ENCODE results near the gene PXK.

The PXK gene

GRCh38 chr3:58345457-58345856 is 12.8 kb downstream of the PXK start:
- Histone ChIP-seq H3K4me1 (ENCODE audit: control insufficient read depth in 1 of 2, insufficient read depth in 2 of 2, low read length in 2 of 2) (peaks cover 8 to 26% of the 10 kb centered on the region in 2 donors), H3K9me3 (ENCODE audit: control insufficient read depth in 1 of 2, low read length in 2 of 2) (no peaks in the 10 kb centered on the region), H3K36me3 (ENCODE audit: control insufficient read depth in 1 of 2, insufficient read depth in 2 of 2, low read length in 2 of 2) (no peaks in the 10 kb centered on the region), H3K27me3 (ENCODE audit: control insufficient read depth in 1 of 2, insufficient read depth in 2 of 2, low read length in 2 of 2) (no peaks in the 10 kb centered on the region), H3K4me3 (ENCODE audit: low read depth in 1 of 2, low read length in 2 of 2) (no peak overlapping the region), H3K9ac (ENCODE audit: low read depth in 1 of 2, low read length in 2 of 2) (no peak overlapping the region), H3K27ac (ENCODE audit: low read depth, low read length) (no peak overlapping the region)

- H3K9ac ChIP-seq (ENCODE audit: low read depth in 1 of 2, low read length in 2 of 2), result no peak overlapping the region
- H3K36me3 ChIP-seq (ENCODE audit: control insufficient read depth in 1 of 2, insufficient read depth in 2 of 2, low read length in 2 of 2), result no peaks in the 10 kb centered on the region
- peaks cover 8 to 27% of the 10 kb centered on the region in 2 donors for H3K4me1 ChIP-seq (ENCODE audit: control insufficient read depth in 1 of 2, insufficient read depth in 2 of 2, low read length in 2 of 2)
- H3K9me3 ChIP-seq (ENCODE audit: control insufficient read depth in 1 of 2, low read length in 2 of 2), result no peaks in the 10 kb centered on the region
- H3K27me3 ChIP-seq (ENCODE audit: control insufficient read depth in 1 of 2, insufficient read depth in 2 of 2, low read length in 2 of 2), result no peaks in the 10 kb centered on the region
- no peak overlapping the region for H3K27ac ChIP-seq (ENCODE audit: low read depth, low read length)
- no peak overlapping the region for H3K4me3 ChIP-seq (ENCODE audit: low read depth in 1 of 2, low read length in 2 of 2)
These were observed 13.7 kb downstream of the PXK start for GRCh38 chr3:58346368-58346767.

GRCh38 chr3:58347984-58348383 is 15.3 kb downstream of the PXK start:
- no peak overlapping the region for H3K27ac ChIP-seq (ENCODE audit: low read depth, low read length)

GRCh38 chr3:58349792-58350626 is 17.3 kb downstream of the PXK start:
- no peaks in the 10 kb centered on the region for H3K27me3 ChIP-seq (ENCODE audit: control insufficient read depth in 1 of 2, insufficient read depth in 2 of 2, low read length in 2 of 2)
- no peak overlapping the region for H3K27ac ChIP-seq (ENCODE audit: low read depth, low read length)
- peaks cover 0 to 23% of the 10 kb centered on the region in 2 donors for H3K4me1 ChIP-seq (ENCODE audit: control insufficient read depth in 1 of 2, insufficient read depth in 2 of 2, low read length in 2 of 2)
- H3K4me3 ChIP-seq (ENCODE audit: low read depth in 1 of 2, low read length in 2 of 2), result no peak overlapping the region
- H3K36me3 ChIP-seq (ENCODE audit: control insufficient read depth in 1 of 2, insufficient read depth in 2 of 2, low read length in 2 of 2), result no peaks in the 10 kb centered on the region
- no peaks in the 10 kb centered on the region for H3K9me3 ChIP-seq (ENCODE audit: control insufficient read depth in 1 of 2, low read length in 2 of 2)
- H3K9ac ChIP-seq (ENCODE audit: low read depth in 1 of 2, low read length in 2 of 2), result no peak overlapping the region

More at GRCh38 chr3:58347984-58348383, 15.3 kb downstream of the PXK start:
- Histone ChIP-seq H3K36me3 (ENCODE audit: control insufficient read depth in 1 of 2, insufficient read depth in 2 of 2, low read length in 2 of 2) (no peaks in the 10 kb centered on the region), H3K4me1 (ENCODE audit: control insufficient read depth in 1 of 2, insufficient read depth in 2 of 2, low read length in 2 of 2) (peaks cover 5 to 23% of the 10 kb centered on the region in 2 donors), H3K9ac (ENCODE audit: low read depth in 1 of 2, low read length in 2 of 2) (no peak overlapping the region), H3K9me3 (ENCODE audit: control insufficient read depth in 1 of 2, low read length in 2 of 2) (no peaks in the 10 kb centered on the region), H3K4me3 (ENCODE audit: low read depth in 1 of 2, low read length in 2 of 2) (no peak overlapping the region), H3K27me3 (ENCODE audit: control insufficient read depth in 1 of 2, insufficient read depth in 2 of 2, low read length in 2 of 2) (no peaks in the 10 kb centered on the region)

- H3K9me3 ChIP-seq (ENCODE audit: control insufficient read depth in 1 of 2, low read length in 2 of 2), result no peaks in the 10 kb centered on the region
- no peaks in the 10 kb centered on the region for H3K36me3 ChIP-seq (ENCODE audit: control insufficient read depth in 1 of 2, insufficient read depth in 2 of 2, low read length in 2 of 2)
- H3K9ac ChIP-seq (ENCODE audit: low read depth in 1 of 2, low read length in 2 of 2), result no peak overlapping the region
- H3K4me3 ChIP-seq (ENCODE audit: low read depth in 1 of 2, low read length in 2 of 2), result no peak overlapping the region
- no peaks in the 10 kb centered on the region for H3K27me3 ChIP-seq (ENCODE audit: control insufficient read depth in 1 of 2, insufficient read depth in 2 of 2, low read length in 2 of 2)
- peaks cover 3 to 23% of the 10 kb centered on the region in 2 donors for H3K4me1 ChIP-seq (ENCODE audit: control insufficient read depth in 1 of 2, insufficient read depth in 2 of 2, low read length in 2 of 2)
- H3K27ac ChIP-seq (ENCODE audit: low read depth, low read length), result no peak overlapping the region
These were observed 17.9 kb downstream of the PXK start for GRCh38 chr3:58350627-58351013.

GRCh38 chr3:58351920-58352319 is 19.2 kb downstream of the PXK start:
- H3K36me3 ChIP-seq (ENCODE audit: control insufficient read depth in 1 of 2, insufficient read depth in 2 of 2, low read length in 2 of 2), result no peaks in the 10 kb centered on the region
- H3K9ac ChIP-seq (ENCODE audit: low read depth in 1 of 2, low read length in 2 of 2), result no peak overlapping the region
- no peak overlapping the region for H3K4me3 ChIP-seq (ENCODE audit: low read depth in 1 of 2, low read length in 2 of 2)
- H3K27me3 ChIP-seq (ENCODE audit: control insufficient read depth in 1 of 2, insufficient read depth in 2 of 2, low read length in 2 of 2), result no peaks in the 10 kb centered on the region
- H3K9me3 ChIP-seq (ENCODE audit: control insufficient read depth in 1 of 2, low read length in 2 of 2), result no peaks in the 10 kb centered on the region
- peaks cover 11 to 23% of the 10 kb centered on the region in 2 donors for H3K4me1 ChIP-seq (ENCODE audit: control insufficient read depth in 1 of 2, insufficient read depth in 2 of 2, low read length in 2 of 2)
- H3K27ac ChIP-seq (ENCODE audit: low read depth, low read length), result no peak overlapping the region

- Histone ChIP-seq H3K9me3 (ENCODE audit: control insufficient read depth in 1 of 2, low read length in 2 of 2) (no peaks in the 10 kb centered on the region), H3K36me3 (ENCODE audit: control insufficient read depth in 1 of 2, insufficient read depth in 2 of 2, low read length in 2 of 2) (no peaks in the 10 kb centered on the region), H3K4me3 (ENCODE audit: low read depth in 1 of 2, low read length in 2 of 2) (no peak overlapping the region), H3K4me1 (ENCODE audit: control insufficient read depth in 1 of 2, insufficient read depth in 2 of 2, low read length in 2 of 2) (peaks cover 11 to 23% of the 10 kb centered on the region in 2 donors), H3K27ac (ENCODE audit: low read depth, low read length) (no peak overlapping the region), H3K9ac (ENCODE audit: low read depth in 1 of 2, low read length in 2 of 2) (no peak overlapping the region), H3K27me3 (ENCODE audit: control insufficient read depth in 1 of 2, insufficient read depth in 2 of 2, low read length in 2 of 2) (no peaks in the 10 kb centered on the region)
These were observed 19.9 kb downstream of the PXK start for GRCh38 chr3:58352626-58353025.

GRCh38 chr3:58353722-58354553 is 21.2 kb downstream of the PXK start:
- Histone ChIP-seq H3K27me3 (ENCODE audit: control insufficient read depth in 1 of 2, insufficient read depth in 2 of 2, low read length in 2 of 2) (no peaks in the 10 kb centered on the region), H3K4me1 (ENCODE audit: control insufficient read depth in 1 of 2, insufficient read depth in 2 of 2, low read length in 2 of 2) (peaks cover 11 to 16% of the 10 kb centered on the region in 2 donors), H3K27ac (ENCODE audit: low read depth, low read length) (no peak overlapping the region), H3K9ac (ENCODE audit: low read depth in 1 of 2, low read length in 2 of 2) (no peak overlapping the region), H3K9me3 (ENCODE audit: control insufficient read depth in 1 of 2, low read length in 2 of 2) (no peaks in the 10 kb centered on the region), H3K4me3 (ENCODE audit: low read depth in 1 of 2, low read length in 2 of 2) (no peak overlapping the region), H3K36me3 (ENCODE audit: control insufficient read depth in 1 of 2, insufficient read depth in 2 of 2, low read length in 2 of 2) (no peaks in the 10 kb centered on the region)

- Histone ChIP-seq H3K27ac (ENCODE audit: low read depth, low read length) (no peak overlapping the region), H3K4me1 (ENCODE audit: control insufficient read depth in 1 of 2, insufficient read depth in 2 of 2, low read length in 2 of 2) (peaks cover 8 to 11% of the 10 kb centered on the region in 2 donors), H3K9me3 (ENCODE audit: control insufficient read depth in 1 of 2, low read length in 2 of 2) (no peaks in the 10 kb centered on the region), H3K4me3 (ENCODE audit: low read depth in 1 of 2, low read length in 2 of 2) (no peak overlapping the region), H3K27me3 (ENCODE audit: control insufficient read depth in 1 of 2, insufficient read depth in 2 of 2, low read length in 2 of 2) (no peaks in the 10 kb centered on the region), H3K36me3 (ENCODE audit: control insufficient read depth in 1 of 2, insufficient read depth in 2 of 2, low read length in 2 of 2) (no peaks in the 10 kb centered on the region), H3K9ac (ENCODE audit: low read depth in 1 of 2, low read length in 2 of 2) (no peak overlapping the region)
These were observed 22.5 kb downstream of the PXK start for GRCh38 chr3:58355179-58355578.

- no peaks in the 10 kb centered on the region for H3K36me3 ChIP-seq (ENCODE audit: control insufficient read depth in 1 of 2, insufficient read depth in 2 of 2, low read length in 2 of 2)
- no peaks in the 10 kb centered on the region for H3K27me3 ChIP-seq (ENCODE audit: control insufficient read depth in 1 of 2, insufficient read depth in 2 of 2, low read length in 2 of 2)
- no peak overlapping the region for H3K4me3 ChIP-seq (ENCODE audit: low read depth in 1 of 2, low read length in 2 of 2)
- no peaks in the 10 kb centered on the region for H3K9me3 ChIP-seq (ENCODE audit: control insufficient read depth in 1 of 2, low read length in 2 of 2)
- peaks cover 4 to 11% of the 10 kb centered on the region in 2 donors for H3K4me1 ChIP-seq (ENCODE audit: control insufficient read depth in 1 of 2, insufficient read depth in 2 of 2, low read length in 2 of 2)
- no peak overlapping the region for H3K9ac ChIP-seq (ENCODE audit: low read depth in 1 of 2, low read length in 2 of 2)
- no peak overlapping the region for H3K27ac ChIP-seq (ENCODE audit: low read depth, low read length)
These were observed 23.4 kb downstream of the PXK start for GRCh38 chr3:58356054-58356453.

All from duodenal mucosa (tissue), 2 donors.